Activated CD4-positive, alpha-beta memory T cell treated with anti-CD3 and anti-CD28 coated beads, Interleukin-2, amount 10 ng/mL, durations not matched to agents 7 days and 5 days (primary cell): ENCODE results near the gene ZC3H8. TPM values are rescaled to one million over a fixed set of nuclear protein-coding genes. Genes with fewer than 3 reads are reported as not detected.

ENCODE experiments used
- CTCF ChIA-PET: fragments of 350-600 bp; sonication (Branson Sonifier 250); formaldehyde crosslinking; loops from one replicate; lab custom pipeline; 2021; ENCODE audit warnings: antibody characterized with exemption, inconsistent platforms; lab: Charles Lee
- POLR2A ChIA-PET: fragments of 350-600 bp; sonication (Branson Sonifier 250); formaldehyde crosslinking; loops from one replicate; lab custom pipeline; 2021; ENCODE audit warnings: antibody characterized with exemption; lab: Charles Lee
- DNase-seq: peaks from one replicate; pipeline ENCODE4 v3.0.0-alpha.2; 2020
- H3K27ac Mint-ChIP-seq: one replicate; pipeline ENCODE4 v1.8.0; 2021; ENCODE audit warnings: mild to moderate bottlenecking, mixed read lengths
- H3K27me3 Mint-ChIP-seq: one replicate; pipeline ENCODE4 v1.8.0; 2021; ENCODE audit warnings: mixed read lengths
- H3K36me3 Mint-ChIP-seq: one replicate; pipeline ENCODE4 v1.8.0; 2021; ENCODE audit warnings: low read depth, mixed read lengths
- H3K4me1 Mint-ChIP-seq: one replicate; pipeline ENCODE4 v1.8.0; 2021; ENCODE audit warnings: mixed read lengths
- H3K4me3 Mint-ChIP-seq: one replicate; pipeline ENCODE4 v1.8.0; 2021; ENCODE audit warnings: mild to moderate bottlenecking, mixed read lengths
- H3K9me3 Mint-ChIP-seq: one replicate; pipeline ENCODE4 v1.8.0; 2021; ENCODE audit warnings: mixed read lengths
- total RNA-seq, 2 experiments: library from RNA; stranded (reverse); gene quantifications; one replicate each; pipeline ENCODE4 v1.2.3, GENCODE V29; 2021

Gene ZC3H8
- total RNA-seq, 2 experiments from 2014 or later = 12.3 to 12.9 TPM

- ChIA-PET POLR2A (interaction anchor here (1.2 to 1.8 kb wide), 3 partner anchors 22 to 222 kb away, joined by 4 to 5 read pairs (median 4); partner anchors contain the start of genes TMEM87B and ZC3H8), CTCF (interaction anchor here (1.0 kb wide), 1 partner anchor 17 kb away, joined by 5 read pairs; no protein-coding TSS in a partner anchor)
- H3K4me1 Mint-ChIP-seq = peaks cover 10% of the 10 kb centered on the region
- H3K4me3 Mint-ChIP-seq = no peak overlapping the region
- no peak for DNase-seq
- H3K9me3 Mint-ChIP-seq = no peaks in the 10 kb centered on the region
- H3K27ac Mint-ChIP-seq = no peak overlapping the region
- H3K36me3 Mint-ChIP-seq = peaks cover 3% of the 10 kb centered on the region
- H3K27me3 Mint-ChIP-seq = no peaks in the 10 kb centered on the region
These were observed 22.1 kb upstream of the ZC3H8 start for GRCh38 chr2:112276954-112277353.

GRCh38 chr2:112275887-112276773 lies 21.3 kb upstream of the ZC3H8 start:
- peaks cover 3% of the 10 kb centered on the region for H3K36me3 Mint-ChIP-seq
- POLR2A ChIA-PET = interaction anchor here (1.2 kb wide), 1 partner anchor 221 kb away, joined by 4 read pairs; the partner anchor contains the start of gene TMEM87B
- no peaks in the 10 kb centered on the region for H3K9me3 Mint-ChIP-seq
- H3K27ac Mint-ChIP-seq = peak overlapping the region; percentile 95
- H3K27me3 Mint-ChIP-seq = no peaks in the 10 kb centered on the region
- H3K4me3 Mint-ChIP-seq = peak overlapping the region; percentile 91
- H3K4me1 Mint-ChIP-seq = peaks cover 10% of the 10 kb centered on the region
- CTCF ChIA-PET = no interaction called here
- peak; percentile 78 for DNase-seq

- Mint-ChIP-seq H3K4me1 (peaks cover 10% of the 10 kb centered on the region), H3K27ac (peak within 1 kb of the TSS; percentile 95), H3K36me3 (peaks cover 3% of the 10 kb centered on the region), H3K27me3 (no peaks in the 10 kb centered on the region), H3K4me3 (peak within 1 kb of the TSS; percentile 91), H3K9me3 (no peaks in the 10 kb centered on the region)
- CTCF ChIA-PET = interaction anchor here (0.9 to 1.1 kb wide), 3 partner anchors 11 to 20 kb away, joined by 3 to 10 read pairs (median 6); partner anchors contain the start of gene ZC3H8
- peak; percentile 99 for DNase-seq
- POLR2A ChIA-PET = interaction anchor here (0.9 to 2.5 kb wide), 4 partner anchors 10 to 120 kb away, joined by 3 to 28 read pairs (median 18); partner anchors contain the start of gene ZC3H8
These were observed 20.6 kb upstream of the ZC3H8 start, which contains the start of gene ZC3H6 for GRCh38 chr2:112275311-112275886. Gene ZC3H6, plus strand, starts transcription at chr2:112275597. Its CDS starts 398 bp downstream, at chr2:112275995.

GRCh38 chr2:112273349-112273748 lies 18.5 kb upstream of the ZC3H8 start:
- DNase-seq = no peak
- ChIA-PET CTCF (interaction anchor here (0.7 to 1.0 kb wide), 2 partner anchors 12 to 18 kb away, joined by 3 read pairs; partner anchors contain the start of gene ZC3H8), POLR2A (interaction anchor here (1.0 to 2.5 kb wide), 2 partner anchors 13 to 18 kb away, joined by 4 to 24 read pairs; partner anchors contain the start of gene ZC3H8)
- Mint-ChIP-seq H3K4me1 (peaks cover 10% of the 10 kb centered on the region), H3K4me3 (no peak overlapping the region), H3K27ac (peak overlapping the region; percentile 3), H3K36me3 (peaks cover 6% of the 10 kb centered on the region), H3K27me3 (no peaks in the 10 kb centered on the region), H3K9me3 (peaks cover 3% of the 10 kb centered on the region)

- H3K4me1 Mint-ChIP-seq = peaks cover 9% of the 10 kb centered on the region
- H3K36me3 Mint-ChIP-seq = peaks cover 8% of the 10 kb centered on the region
- POLR2A ChIA-PET = interaction anchor here (1.0 to 2.5 kb wide), 2 partner anchors 13 to 18 kb away, joined by 4 to 24 read pairs; partner anchors contain the start of gene ZC3H8
- no peak overlapping the region for H3K4me3 Mint-ChIP-seq
- no peak overlapping the region for H3K27ac Mint-ChIP-seq
- no peak for DNase-seq
- peaks cover 4% of the 10 kb centered on the region for H3K9me3 Mint-ChIP-seq
- CTCF ChIA-PET = interaction anchor here (1.0 kb wide), 1 partner anchor 13 kb away, joined by 3 read pairs; no protein-coding TSS in a partner anchor
- no peaks in the 10 kb centered on the region for H3K27me3 Mint-ChIP-seq
These were observed 17.8 kb upstream of the ZC3H8 start for GRCh38 chr2:112272669-112273068.

GRCh38 chr2:112268547-112268946 lies 13.7 kb upstream of the ZC3H8 start:
- H3K9me3 Mint-ChIP-seq = peaks cover 4% of the 10 kb centered on the region
- H3K36me3 Mint-ChIP-seq = peaks cover 5% of the 10 kb centered on the region
- DNase-seq = no peak
- no peaks in the 10 kb centered on the region for H3K27me3 Mint-ChIP-seq
- ChIA-PET CTCF (interaction anchor here (0.7 kb wide), 1 partner anchor 224 kb away, joined by 3 read pairs; no protein-coding TSS in a partner anchor), POLR2A (no interaction called here)
- H3K4me1 Mint-ChIP-seq = peaks cover 3% of the 10 kb centered on the region
- no peak overlapping the region for H3K27ac Mint-ChIP-seq
- H3K4me3 Mint-ChIP-seq = no peak overlapping the region

- Mint-ChIP-seq H3K36me3 (no peaks in the 10 kb centered on the region), H3K27ac (no peak overlapping the region), H3K27me3 (peaks cover 6% of the 10 kb centered on the region), H3K4me3 (no peak overlapping the region), H3K4me1 (peaks cover 14% of the 10 kb centered on the region), H3K9me3 (peaks cover 3% of the 10 kb centered on the region)
- ChIA-PET CTCF (no interaction called here), POLR2A (interaction anchor here (0.7 kb wide), 1 partner anchor 12 kb away, joined by 3 read pairs; no protein-coding TSS in a partner anchor)
- DNase-seq = no peak
These were observed 8.0 kb upstream of the ZC3H8 start for GRCh38 chr2:112262876-112263275.

GRCh38 chr2:112260295-112260625 lies 5.4 kb upstream of the ZC3H8 start:
- Mint-ChIP-seq H3K4me3 (no peak overlapping the region), H3K27ac (no peak overlapping the region), H3K4me1 (peaks cover 23% of the 10 kb centered on the region), H3K27me3 (peaks cover 6% of the 10 kb centered on the region), H3K9me3 (peaks cover 3% of the 10 kb centered on the region), H3K36me3 (no peaks in the 10 kb centered on the region)
- POLR2A ChIA-PET = interaction anchor here (1.9 to 3.5 kb wide), 2 partner anchors 9 to 14 kb away, joined by 4 to 24 read pairs; no protein-coding TSS in a partner anchor
- DNase-seq = no peak
- CTCF ChIA-PET = interaction anchor here (0.5 to 2.3 kb wide), 11 partner anchors 9 to 323 kb away, joined by 3 to 8 read pairs (median 5); no protein-coding TSS in a partner anchor

- POLR2A ChIA-PET = interaction anchor here (1.9 to 3.5 kb wide), 2 partner anchors 8 to 14 kb away, joined by 4 to 24 read pairs; no protein-coding TSS in a partner anchor
- H3K4me3 Mint-ChIP-seq = no peak overlapping the region
These were observed 4.9 kb upstream of the ZC3H8 start for GRCh38 chr2:112259509-112260294.

GRCh38 chr2:112257575-112257974 lies 2.7 kb upstream of the ZC3H8 start:
- DNase-seq = no peak
- ChIA-PET POLR2A (interaction anchor here (4.5 kb wide), 1 partner anchor 17 kb away, joined by 28 read pairs; the partner anchor contains the start of gene ZC3H6), CTCF (no interaction called here)
- H3K4me3 Mint-ChIP-seq = no peak overlapping the region
- H3K9me3 Mint-ChIP-seq = no peaks in the 10 kb centered on the region
- H3K27ac Mint-ChIP-seq = no peak overlapping the region
- H3K36me3 Mint-ChIP-seq = peaks cover 8% of the 10 kb centered on the region
- H3K4me1 Mint-ChIP-seq = peaks cover 38% of the 10 kb centered on the region
- H3K27me3 Mint-ChIP-seq = peaks cover 2% of the 10 kb centered on the region

More at GRCh38 chr2:112259509-112260294, 4.9 kb upstream of the ZC3H8 start:
- Mint-ChIP-seq H3K9me3 (peaks cover 3% of the 10 kb centered on the region), H3K27me3 (peaks cover 6% of the 10 kb centered on the region), H3K27ac (no peak overlapping the region), H3K36me3 (no peaks in the 10 kb centered on the region), H3K4me1 (peaks cover 23% of the 10 kb centered on the region)
- CTCF ChIA-PET = interaction anchor here (0.5 to 2.3 kb wide), 18 partner anchors 9 to 324 kb away, joined by 3 to 9 read pairs (median 3); no protein-coding TSS in a partner anchor
- DNase-seq = peak; percentile 86

- Mint-ChIP-seq H3K27me3 (peaks cover 1% of the 10 kb centered on the region), H3K4me1 (peaks cover 38% of the 10 kb centered on the region), H3K36me3 (peaks cover 8% of the 10 kb centered on the region), H3K27ac (no peak overlapping the region), H3K9me3 (no peaks in the 10 kb centered on the region), H3K4me3 (no peak overlapping the region)
- DNase-seq = no peak
- ChIA-PET CTCF (interaction anchor here (1.2 to 2.2 kb wide), 3 partner anchors 18 to 135 kb away, joined by 3 to 10 read pairs (median 3); no protein-coding TSS in a partner anchor), POLR2A (interaction anchor here (4.5 kb wide), 1 partner anchor 18 kb away, joined by 28 read pairs; the partner anchor contains the start of gene ZC3H6)
These were observed 1.8 kb upstream of the ZC3H8 start for GRCh38 chr2:112256654-112257053.
